Bronchus fibroblast of lung (primary cell): ENCODE results near the gene TAF9B. TPM values are rescaled to one million over a fixed set of nuclear protein-coding genes. Genes with fewer than 3 reads are reported as not detected.

Experiments used
- total RNA-seq: library from RNA; depleted of rRNA; stranded (reverse); fragments of >200 nt; gene quantifications from 2 replicates; pipeline ENCODE4 v1.2.3, GENCODE V29; 2015

The TAF9B gene, protein sequence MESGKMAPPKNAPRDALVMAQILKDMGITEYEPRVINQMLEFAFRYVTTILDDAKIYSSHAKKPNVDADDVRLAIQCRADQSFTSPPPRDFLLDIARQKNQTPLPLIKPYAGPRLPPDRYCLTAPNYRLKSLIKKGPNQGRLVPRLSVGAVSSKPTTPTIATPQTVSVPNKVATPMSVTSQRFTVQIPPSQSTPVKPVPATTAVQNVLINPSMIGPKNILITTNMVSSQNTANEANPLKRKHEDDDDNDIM
- total RNA-seq = 28.4 and 29.9 TPM in 2 replicates

DNA sequence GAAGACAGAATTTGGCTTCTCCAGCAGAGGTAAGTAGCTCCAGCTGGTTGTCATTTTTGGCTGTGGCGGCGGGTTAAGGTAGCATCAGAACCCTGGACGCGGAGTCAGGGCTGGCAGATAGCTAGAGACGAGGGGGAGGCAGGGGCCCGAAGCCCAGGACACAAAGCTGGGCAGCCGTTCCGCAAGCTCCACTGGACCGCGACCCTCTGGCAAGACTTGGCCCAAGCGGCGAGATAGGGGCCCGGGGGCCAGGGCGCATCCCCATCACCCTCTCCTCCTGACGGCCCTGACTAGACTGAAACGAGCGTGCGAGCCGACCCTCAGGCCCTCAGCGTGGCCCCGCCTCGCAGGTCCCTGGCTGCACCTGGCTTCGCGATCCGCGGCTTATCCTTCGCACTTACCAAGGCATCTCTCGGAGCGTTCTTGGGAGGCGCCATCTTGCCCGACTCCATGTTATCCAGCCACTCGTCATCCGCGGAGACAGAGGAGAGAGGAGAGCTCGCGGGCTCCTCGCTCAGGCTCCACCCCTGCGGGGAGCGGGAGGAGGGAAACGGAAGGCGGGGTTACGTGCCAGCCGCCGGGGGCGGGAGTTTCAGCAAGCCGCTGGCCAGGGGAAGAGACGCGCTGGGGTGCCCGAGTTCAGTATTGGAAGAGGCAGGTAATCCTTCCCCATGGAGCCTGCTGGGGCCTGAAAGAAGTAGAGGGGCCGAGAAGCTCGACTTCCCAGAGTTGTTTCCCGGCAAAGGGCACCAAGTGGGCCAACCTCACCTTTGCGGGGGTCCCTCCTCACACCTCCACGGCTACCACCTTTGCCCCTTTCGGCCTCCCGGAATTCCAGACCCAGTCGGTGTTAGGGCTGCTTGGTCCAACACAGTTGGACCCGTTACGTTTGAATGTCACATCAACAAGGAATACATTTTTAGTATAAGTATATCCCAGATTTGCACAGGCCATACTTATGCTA is at the start of gene TAF9B:
TSS of gene TAF9B (minus strand) at position 491 of the 964 bp plus-strand sequence. CDS start at position 452, 39 bp downstream.

DNA sequence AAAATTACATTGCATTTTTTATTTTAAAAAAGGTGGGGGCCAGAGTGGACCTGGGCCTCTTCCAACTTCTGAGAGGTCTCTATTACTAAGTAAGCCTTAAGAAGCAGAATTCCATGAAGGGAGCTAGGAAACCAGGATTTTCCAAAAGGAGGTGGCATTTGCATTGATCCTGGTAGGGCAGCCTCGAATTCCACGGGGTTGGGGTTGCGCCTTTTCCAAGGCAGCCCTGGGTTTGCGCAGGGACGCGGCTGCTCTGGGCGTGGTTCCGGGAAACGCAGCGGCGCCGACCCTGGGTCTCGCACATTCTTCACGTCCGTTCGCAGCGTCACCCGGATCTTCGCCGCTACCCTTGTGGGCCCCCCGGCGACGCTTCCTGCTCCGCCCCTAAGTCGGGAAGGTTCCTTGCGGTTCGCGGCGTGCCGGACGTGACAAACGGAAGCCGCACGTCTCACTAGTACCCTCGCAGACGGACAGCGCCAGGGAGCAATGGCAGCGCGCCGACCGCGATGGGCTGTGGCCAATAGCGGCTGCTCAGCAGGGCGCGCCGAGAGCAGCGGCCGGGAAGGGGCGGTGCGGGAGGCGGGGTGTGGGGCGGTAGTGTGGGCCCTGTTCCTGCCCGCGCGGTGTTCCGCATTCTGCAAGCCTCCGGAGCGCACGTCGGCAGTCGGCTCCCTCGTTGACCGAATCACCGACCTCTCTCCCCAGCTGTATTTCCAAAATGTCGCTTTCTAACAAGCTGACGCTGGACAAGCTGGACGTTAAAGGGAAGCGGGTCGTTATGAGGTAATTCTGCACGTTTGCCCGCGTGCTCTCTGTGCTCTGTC is 35.6 kb downstream of the TAF9B start, which contains the start of gene PGK1:
TSS of gene PGK1 (plus strand) at position 626 of the 824 bp plus-strand sequence. CDS start at position 719, 93 bp downstream.

Other genes starting within 250 kb of the TAF9B start
- 30.6 and 37.7 TPM in 2 replicates for gene MAGT1, start 244.2 kb downstream of the TAF9B start, total RNA-seq
- 382 and 501 TPM in 2 replicates for gene COX7B, start 240.2 kb downstream of the TAF9B start, total RNA-seq
- gene ATP7A, start 229.0 kb downstream of the TAF9B start, total RNA-seq = 4.8 and 5.5 TPM in 2 replicates
- not detected in 2 replicates for gene PGAM4, start 170.0 kb downstream of the TAF9B start, total RNA-seq
- 240 and 248 TPM in 2 replicates for gene PGK1, start 35.4 kb downstream of the TAF9B start, total RNA-seq
- not detected in 2 replicates for gene CYSLTR1, start 188.0 kb upstream of the TAF9B start, total RNA-seq